Mesangial cell (primary cell): Measurements from ENCODE around the gene OSGIN1. TPM values are rescaled to one million over a fixed set of nuclear protein-coding genes. Genes with fewer than 3 reads are reported as not detected.

Source experiments
- total RNA-seq: library from RNA; depleted of rRNA; stranded (reverse); fragments of >200 nt; gene quantifications from 2 replicates; pipeline ENCODE4 v1.2.3, GENCODE V29; 2015

The OSGIN1 gene
- total RNA-seq = 1.6 and 3.5 TPM in 2 replicates

GRCh38 chr16:83952940-83953795, at the start of gene OSGIN1:
OSGIN1 (plus strand) TSS chr16:83953240; CDS start chr16:83957672, 4,432 bp downstream.

GRCh38 chr16:83967838-83968305, 14.8 kb downstream of the OSGIN1 start, which contains the start of gene NECAB2:
NECAB2 (plus strand) TSS chr16:83968244; CDS start chr16:83968649, 405 bp downstream.

Other genes with a start within 250 kb of the OSGIN1 start
- 16.0 and 39.6 TPM in 2 replicates for gene HSBP1, start 145.3 kb upstream of the OSGIN1 start, total RNA-seq
- gene MLYCD, start 54.1 kb upstream of the OSGIN1 start, total RNA-seq = 1.3 and 3.2 TPM in 2 replicates
- 1.3 TPM in 1 of 2 replicates, not detected in the other for gene NECAB2, start 15.0 kb downstream of the OSGIN1 start, total RNA-seq
- not detected in 2 replicates for gene SLC38A8, start 89.6 kb downstream of the OSGIN1 start, total RNA-seq
- 61.9 and 85.7 TPM in 2 replicates for gene MBTPS1, start 163.7 kb downstream of the OSGIN1 start, total RNA-seq
- gene HSDL1, start 191.9 kb downstream of the OSGIN1 start, total RNA-seq = 11.7 and 15.5 TPM in 2 replicates
- not detected in 2 replicates for gene DNAAF1, start 192.1 kb downstream of the OSGIN1 start, total RNA-seq
- gene TAF1C, start 233.8 kb downstream of the OSGIN1 start, total RNA-seq = 26.7 and 31.4 TPM in 2 replicates
- 0.13 TPM in 1 of 2 replicates, not detected in the other for gene ADAD2, start 237.9 kb downstream of the OSGIN1 start, total RNA-seq